Subcutaneous adipose tissue (tissue), 4 donors: ENCODE results near the gene TMEM86B. TPM values are rescaled to one million over a fixed set of nuclear protein-coding genes. Genes with fewer than 3 reads are reported as not detected.

Source experiments
- CTCF ChIP-seq: fragments of 450-650 bp; IDR thresholded peaks from one replicate; pipeline ENCODE4 v1.5.1; 2016; ENCODE audit warnings: low read depth, mild to moderate bottlenecking, control low read depth, antibody characterized with exemption, moderate library complexity
- total RNA-seq, 4 donors: library from RNA; depleted of rRNA; stranded (reverse); fragments of >200 nt; gene quantifications; one replicate each; pipeline ENCODE4 v1.1.0, GENCODE V29; 2016

Gene TMEM86B
- total RNA-seq, 4 donors from 2014 or later = 0.22 to 2.3 TPM; not detected in 2

- no peak for TF ChIP-seq CTCF
These were observed 28.2 kb upstream of the TMEM86B start for GRCh38 chr19:55256562-55257460.

GRCh38 chr19:55255618-55256423 is 27.3 kb upstream of the TMEM86B start:
- no peak for TF ChIP-seq CTCF

GRCh38 chr19:55254625-55254977 is 26.0 kb upstream of the TMEM86B start:
- no peak for TF ChIP-seq CTCF

GRCh38 chr19:55253842-55254624 is 25.5 kb upstream of the TMEM86B start:
- TF ChIP-seq CTCF = no peak

GRCh38 chr19:55252760-55253663 is 24.4 kb upstream of the TMEM86B start:
- TF ChIP-seq CTCF = no peak

GRCh38 chr19:55251341-55252081 is 22.9 kb upstream of the TMEM86B start:
- no peak for TF ChIP-seq CTCF
